ENCODE results near the gene TEDC2.
"Not testable (repeated sequence)": the region's sequence is repeated elsewhere in the genome, so short reads cannot be mapped to it uniquely, and the experiment has no call there.

Gene TEDC2

GRCh38 chr16:2467528-2468232 lies 7.8 kb downstream of the TEDC2 start:
- no peak for DNase-seq

- DNase-seq, result no peak
Measured at GRCh38 chr16:2468233-2468724, 8.4 kb downstream of the TEDC2 start.

GRCh38 chr16:2468725-2469398 lies 9.0 kb downstream of the TEDC2 start:
- no peak for DNase-seq

DNA sequence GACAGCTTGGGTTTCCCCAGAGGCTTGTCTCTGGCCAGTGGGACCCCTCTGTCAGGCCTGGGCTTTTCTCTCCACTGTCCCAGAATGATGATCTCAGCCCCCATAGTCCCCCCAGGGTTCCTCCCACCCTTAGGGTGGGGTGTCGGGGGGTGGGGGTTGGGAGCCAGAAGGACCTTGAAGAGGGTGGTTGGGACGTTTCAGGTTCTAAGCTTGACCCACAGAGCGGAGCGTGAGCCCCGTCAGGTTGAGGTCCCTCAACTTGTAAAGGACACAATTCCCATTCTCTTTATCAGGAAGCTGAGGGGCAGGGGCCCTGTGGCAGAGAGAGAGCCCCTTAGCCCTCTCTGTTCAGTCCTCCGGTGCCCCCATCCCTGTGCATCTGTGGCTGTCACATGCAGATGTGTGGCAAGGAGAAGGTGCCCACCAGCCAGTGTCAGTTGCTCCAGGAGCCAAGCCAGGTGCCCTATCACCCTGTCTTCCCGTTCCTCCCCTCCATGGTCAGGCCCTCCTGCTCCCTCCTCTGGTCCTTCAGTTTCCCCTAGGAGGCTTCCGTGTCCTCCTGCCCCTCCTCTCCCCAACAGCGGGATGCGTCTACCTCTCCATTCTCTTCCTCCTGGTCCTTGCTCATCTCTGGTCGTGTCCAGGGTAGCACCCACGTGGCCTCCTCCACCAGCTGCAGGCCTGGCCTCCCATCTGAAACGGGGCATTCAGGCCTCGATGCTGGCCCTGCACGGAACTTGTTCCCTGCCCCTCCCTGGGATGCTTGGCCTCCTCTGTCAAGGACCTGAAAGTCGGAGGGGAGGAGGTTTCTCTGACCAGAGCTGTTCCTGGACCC lies 9.7 kb downstream of the TEDC2 start:
- DNase-seq, result no peak

DNA sequence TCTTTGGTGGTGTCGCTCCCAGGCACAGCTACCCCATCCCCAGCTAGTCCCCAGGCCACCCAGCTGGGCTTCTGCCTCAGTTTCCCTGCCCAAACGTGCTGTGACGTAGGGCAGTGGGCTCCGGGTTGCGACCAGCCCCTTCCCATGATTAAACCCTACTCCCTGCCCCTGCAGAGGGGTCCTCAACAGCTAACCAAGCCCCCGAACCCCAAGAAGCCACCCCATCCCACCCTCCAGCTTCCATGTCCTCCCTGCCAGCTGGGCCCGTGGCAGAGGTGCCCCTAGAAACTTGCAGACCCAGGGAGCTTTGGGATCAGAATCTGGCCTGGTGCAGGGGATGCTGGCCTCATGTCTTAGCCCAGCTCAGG lies 10.3 kb downstream of the TEDC2 start:
- DNase-seq, result no peak

DNA sequence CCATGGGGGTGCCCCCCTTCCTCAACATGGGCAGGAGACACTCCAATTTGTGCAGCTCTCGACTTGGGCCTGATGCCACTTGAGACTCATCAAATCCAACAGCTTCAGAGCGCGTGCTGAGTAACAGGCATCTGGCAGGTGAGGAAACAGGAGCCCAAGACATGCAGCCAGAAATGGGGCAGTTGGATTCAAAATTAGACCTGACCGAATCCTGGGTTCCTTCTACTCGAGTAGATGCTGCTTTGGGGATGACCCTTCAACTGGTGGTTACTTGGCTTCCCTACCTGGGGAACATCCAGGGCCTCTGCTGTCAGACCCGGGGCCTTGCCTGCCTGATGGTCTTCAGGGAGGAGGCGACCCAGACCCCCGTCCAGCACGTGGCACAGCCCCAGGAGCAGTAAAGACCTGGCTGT lies 10.7 kb downstream of the TEDC2 start:
- DNase-seq, result no peak

- no peak for DNase-seq
Measured at GRCh38 chr16:2471016-2471652, 11.2 kb downstream of the TEDC2 start, which contains the start of gene NTN3. NTN3 (plus strand) TSS chr16:2471297; CDS start chr16:2471702, 405 bp downstream.

DNA sequence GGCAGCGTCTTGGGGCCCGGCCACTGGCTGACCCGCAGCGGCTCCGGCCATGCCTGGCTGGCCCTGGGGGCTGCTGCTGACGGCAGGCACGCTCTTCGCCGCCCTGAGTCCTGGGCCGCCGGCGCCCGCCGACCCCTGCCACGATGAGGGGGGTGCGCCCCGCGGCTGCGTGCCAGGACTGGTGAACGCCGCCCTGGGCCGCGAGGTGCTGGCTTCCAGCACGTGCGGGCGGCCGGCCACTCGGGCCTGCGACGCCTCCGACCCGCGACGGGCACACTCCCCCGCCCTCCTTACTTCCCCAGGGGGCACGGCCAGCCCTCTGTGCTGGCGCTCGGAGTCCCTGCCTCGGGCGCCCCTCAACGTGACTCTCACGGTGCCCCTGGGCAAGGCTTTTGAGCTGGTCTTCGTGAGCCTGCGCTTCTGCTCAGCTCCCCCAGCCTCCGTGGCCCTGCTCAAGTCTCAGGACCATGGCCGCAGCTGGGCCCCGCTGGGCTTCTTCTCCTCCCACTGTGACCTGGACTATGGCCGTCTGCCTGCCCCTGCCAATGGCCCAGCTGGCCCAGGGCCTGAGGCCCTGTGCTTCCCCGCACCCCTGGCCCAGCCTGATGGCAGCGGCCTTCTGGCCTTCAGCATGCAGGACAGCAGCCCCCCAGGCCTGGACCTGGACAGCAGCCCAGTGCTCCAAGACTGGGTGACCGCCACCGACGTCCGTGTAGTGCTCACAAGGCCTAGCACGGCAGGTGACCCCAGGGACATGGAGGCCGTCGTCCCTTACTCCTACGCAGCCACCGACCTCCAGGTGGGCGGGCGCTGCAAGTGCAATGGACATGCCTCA lies 12.0 kb downstream of the TEDC2 start:
- DNase-seq, result no peak

GRCh38 chr16:2472488-2472864 lies 12.6 kb downstream of the TEDC2 start:
- DNase-seq, result no peak

DNA sequence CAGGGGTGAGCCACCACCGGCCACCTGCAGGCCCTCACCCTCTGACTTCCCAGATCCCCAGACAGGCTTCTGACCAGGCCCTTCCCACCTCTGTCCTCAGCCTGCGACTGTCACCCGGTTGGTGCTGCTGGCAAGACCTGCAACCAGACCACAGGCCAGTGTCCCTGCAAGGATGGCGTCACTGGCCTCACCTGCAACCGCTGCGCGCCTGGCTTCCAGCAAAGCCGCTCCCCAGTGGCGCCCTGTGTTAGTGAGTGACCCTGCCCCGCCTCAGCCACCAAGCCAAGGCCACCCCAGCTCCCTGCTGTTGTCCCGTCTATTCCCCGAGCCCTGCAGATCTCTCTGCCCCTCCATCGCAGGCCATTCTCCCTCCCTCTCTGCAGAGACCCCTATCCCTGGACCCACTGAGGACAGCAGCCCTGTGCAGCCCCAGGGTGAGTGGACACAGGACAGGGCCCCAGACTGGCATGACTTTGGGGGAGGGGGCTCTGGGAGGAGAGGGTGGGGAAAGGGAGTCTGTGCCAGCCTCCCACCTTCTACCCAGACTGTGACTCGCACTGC lies 13.1 kb downstream of the TEDC2 start:
- no peak for DNase-seq

DNA sequence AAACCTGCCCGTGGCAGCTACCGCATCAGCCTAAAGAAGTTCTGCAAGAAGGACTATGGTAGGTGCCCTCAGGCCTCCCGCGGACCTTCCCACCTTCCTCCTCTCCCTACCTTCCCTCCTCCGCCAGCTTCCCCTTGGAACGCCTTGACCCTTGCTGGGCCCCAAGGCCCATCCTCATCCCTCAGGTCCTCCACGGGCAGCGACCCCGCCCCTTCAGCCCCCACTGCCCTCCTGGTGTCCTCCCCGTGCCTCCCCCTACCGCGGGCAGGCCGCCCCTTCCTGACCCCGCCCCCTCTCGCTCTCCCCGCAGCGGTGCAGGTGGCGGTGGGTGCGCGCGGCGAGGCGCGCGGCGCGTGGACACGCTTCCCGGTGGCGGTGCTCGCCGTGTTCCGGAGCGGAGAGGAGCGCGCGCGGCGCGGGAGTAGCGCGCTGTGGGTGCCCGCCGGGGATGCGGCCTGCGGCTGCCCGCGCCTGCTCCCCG lies 13.6 kb downstream of the TEDC2 start:
- DNase-seq, result peak; percentile 40

- peak; percentile 68 for DNase-seq
Measured at GRCh38 chr16:2473999-2474876, 14.3 kb downstream of the TEDC2 start.

GRCh38 chr16:2474877-2475412 lies 15.0 kb downstream of the TEDC2 start, which contains the start of gene TBC1D24:
TBC1D24 (plus strand) TSS chr16:2475127; CDS start chr16:2496149, 21,022 bp downstream.
- DNase-seq, result peak; percentile 86

GRCh38 chr16:2475413-2476344 lies 15.8 kb downstream of the TEDC2 start:
- DNase-seq, result peak; percentile 37

DNA sequence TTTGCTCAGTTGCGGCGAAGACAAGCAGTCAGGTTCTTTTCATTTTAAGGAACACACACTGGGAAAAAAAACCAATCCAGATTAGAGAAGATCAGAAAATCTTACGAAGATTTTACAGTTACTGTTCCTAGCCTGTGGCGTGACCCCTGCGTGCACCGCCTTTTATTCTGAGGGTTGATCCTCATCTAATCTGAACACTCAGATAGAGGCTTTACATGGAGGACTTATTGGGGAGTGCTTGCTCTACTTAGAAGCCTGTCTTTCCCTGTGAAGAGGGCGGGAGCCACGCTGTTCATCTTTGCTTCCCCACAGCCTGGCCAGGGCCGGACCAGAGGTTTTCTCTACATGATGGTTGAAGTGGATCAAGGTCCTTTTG lies 16.4 kb downstream of the TEDC2 start:
- no peak for DNase-seq

DNA sequence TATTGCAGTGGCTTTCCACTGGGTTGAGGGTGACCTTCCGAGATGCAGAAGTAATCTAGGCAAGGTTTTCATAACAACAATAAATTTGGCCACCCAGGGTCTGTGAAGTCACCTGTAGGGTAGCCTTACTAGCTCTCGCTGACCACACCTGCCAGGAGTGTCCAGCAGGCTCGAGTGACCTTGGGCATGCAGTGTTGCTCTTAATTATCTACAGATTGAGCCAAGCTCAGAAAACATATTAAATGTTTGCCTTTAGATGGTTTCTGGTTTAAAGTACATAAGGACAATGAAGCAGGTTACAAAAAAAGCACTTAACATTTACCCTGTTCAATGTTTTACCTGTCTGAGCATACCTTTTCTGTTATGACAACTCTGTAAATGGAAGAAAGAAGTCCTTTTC lies 16.8 kb downstream of the TEDC2 start:
- DNase-seq, result no peak

DNA sequence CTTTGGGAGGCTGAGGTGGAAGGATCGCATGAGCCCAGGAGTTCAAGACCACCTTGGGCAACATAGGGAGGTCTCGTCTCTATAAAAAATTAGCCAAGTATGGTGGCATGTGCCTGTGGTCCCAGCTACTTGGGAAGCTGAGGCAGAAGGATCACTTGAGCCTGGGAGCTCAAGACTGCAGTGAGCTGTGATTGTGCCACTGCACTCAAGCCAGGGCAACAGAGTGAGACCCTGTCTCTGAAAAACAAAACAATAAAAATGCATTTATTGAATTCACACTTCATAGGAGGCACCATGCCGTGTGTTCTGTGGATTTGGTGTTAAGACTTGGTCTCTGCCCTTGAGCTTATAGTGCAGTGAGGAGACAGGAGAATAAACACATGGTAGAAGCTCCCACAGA lies 17.4 kb downstream of the TEDC2 start:
- DNase-seq, result no peak

DNA sequence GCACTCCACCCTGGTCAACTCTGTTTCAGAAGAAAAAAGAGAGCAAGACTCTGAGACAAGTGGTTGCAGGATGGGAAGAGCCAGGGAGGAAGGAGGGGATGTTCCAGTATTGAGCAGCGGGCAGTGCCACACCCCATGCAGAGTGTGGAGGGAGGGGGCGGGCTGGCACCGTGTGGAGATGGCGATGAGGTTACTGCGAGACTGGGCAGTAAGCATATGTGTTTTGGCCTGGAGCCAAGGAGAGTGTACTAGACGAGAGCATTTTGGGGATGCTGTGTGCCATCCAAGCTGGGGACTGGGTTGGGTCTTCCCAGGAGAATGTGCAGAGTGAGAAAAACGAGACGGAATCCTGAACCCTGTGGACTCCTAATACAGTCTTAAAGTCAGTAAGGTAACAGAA lies 18.4 kb downstream of the TEDC2 start:
- no peak for DNase-seq

DNA sequence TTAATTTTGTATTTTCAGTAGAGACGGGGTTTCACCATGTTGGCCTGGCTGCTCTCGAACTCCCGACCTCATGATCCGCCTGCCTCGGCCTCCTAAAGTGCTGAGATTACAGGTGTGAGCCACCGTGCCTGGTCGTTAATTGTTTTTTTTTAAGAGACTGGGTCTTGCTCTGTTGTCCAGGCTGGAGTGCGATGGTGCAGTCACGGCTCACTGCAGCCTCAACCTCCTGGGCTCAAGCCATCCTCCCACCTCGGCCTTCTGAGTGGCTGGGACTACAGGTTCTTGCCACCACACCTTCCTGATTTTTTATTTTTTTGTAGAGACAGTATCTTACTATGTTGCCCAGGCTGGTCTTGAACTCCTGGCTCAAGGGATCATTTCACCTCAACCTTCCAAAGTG lies 20.1 kb downstream of the TEDC2 start:
- DNase-seq, result not testable (repeated sequence)
